ENCODE results near the gene UBA7.

The UBA7 gene

DNA sequence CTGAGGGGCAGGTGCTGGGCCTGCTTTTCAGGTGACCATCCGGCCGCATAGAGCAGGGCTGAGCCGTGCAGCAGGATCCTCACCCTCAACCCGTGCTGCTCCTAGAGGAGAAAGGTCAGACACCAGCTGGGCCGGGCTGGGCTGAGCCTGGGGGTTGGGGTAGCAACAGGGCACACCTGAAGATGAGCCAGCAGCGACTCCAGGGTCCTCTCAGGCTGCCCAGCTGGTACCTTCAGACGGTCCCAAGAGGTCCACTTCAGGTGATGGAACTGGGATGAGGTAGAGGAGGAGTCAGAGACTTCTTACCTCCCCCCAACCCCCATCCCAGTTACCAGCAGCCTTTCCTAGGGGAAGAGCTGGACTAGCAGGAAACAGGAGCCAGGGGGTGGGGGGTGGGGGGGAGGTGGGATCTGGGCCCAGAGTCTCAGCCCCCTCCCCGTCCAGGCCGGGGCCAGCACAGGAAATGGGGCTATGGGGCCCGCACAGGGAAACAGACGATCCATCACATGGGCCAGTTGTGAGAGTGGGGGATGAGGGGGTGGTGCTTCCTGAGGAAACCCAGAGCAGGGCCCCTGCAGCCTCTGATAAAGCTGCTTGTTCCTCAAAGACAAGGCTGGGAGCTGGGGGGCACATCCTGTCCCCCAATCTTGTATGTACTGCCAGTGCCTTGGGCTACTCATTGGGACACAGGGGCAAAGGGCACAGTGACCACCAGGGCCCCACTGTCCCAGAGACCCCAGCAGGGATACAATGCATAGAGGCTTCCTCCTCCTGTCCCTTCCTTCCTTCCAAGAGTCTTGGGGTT, 7.7 kb downstream of the UBA7 start:
- no peak for DNase-seq

- DNase-seq = no peak
Observed at GRCh38 chr3:49805367-49805782, 8.4 kb downstream of the UBA7 start.

GRCh38 chr3:49804141-49805041, 9.4 kb downstream of the UBA7 start:
- DNase-seq = no peak

- DNase-seq = peak; percentile 37
Observed at GRCh38 chr3:49803465-49804140, 10.2 kb downstream of the UBA7 start.

DNA sequence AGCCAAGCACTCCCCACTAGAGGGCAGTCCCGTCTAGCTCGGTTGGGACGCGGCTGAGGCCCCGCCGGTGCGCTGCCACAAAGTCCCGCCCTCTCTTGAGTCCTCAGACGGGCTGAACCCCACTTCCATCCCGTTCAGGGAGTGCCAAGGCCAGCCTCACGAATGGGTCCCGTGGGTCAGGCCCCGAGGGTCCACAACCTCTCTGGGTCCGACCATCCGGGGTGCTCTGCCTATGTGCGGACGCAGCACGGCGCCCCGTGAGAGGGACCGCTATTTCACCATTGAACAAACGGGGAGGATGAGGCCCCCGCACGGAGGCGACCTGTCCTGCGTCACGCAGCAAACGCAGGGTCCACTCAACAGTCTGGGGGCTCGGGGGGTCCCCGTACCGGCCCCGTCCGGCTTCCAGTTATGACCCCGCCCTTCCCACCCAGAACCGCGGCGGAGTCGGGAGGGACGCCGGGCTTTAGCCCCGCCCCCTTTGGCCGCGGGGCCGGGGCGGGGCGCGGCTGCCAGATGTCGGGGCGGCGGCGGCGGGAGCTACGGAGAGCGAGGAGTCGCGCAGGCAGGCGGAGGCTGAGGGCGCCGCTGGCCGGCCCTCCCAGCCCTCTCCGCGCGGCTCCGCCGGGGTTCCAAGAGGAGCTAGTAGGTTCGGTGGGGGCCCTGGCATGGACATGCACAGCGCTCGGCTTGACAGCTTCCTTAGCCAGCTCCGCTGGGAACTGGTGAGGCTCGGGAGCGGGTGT, 10.9 kb downstream of the UBA7 start, which contains the start of gene INKA1:
Gene INKA1 (plus strand): TSS at position 543 of the 746 bp plus-strand sequence. CDS start 132 bp downstream, at position 675.
- peak; percentile 84 for DNase-seq

GRCh38 chr3:49801160-49801559, 12.6 kb downstream of the UBA7 start:
- DNase-seq = no peak

- DNase-seq = no peak
Observed at GRCh38 chr3:49799761-49800160, 14.0 kb downstream of the UBA7 start, which contains the start of gene CDHR4. Gene CDHR4, minus strand, starts transcription at chr3:49799873. Its CDS starts 61 bp downstream, at chr3:49799812.

DNA sequence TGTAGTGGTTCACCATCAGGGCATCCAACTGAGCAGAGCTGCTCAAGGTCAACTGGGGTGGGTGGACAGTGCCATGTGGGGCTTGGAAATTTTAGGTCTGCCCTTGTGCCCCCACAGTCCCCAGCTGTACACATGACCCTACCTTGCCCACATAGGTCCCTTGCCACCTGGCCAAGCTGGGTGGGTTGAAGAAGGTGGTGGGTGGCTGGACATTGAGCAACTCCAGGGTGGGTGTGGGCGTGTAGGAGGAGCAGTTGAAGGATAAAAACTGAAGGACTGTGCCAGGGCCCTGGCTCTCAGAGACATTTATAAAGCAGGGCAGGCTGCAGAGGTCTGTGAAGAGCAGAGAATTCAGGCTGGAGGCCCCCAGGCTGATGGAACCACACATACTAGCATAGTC, 14.6 kb downstream of the UBA7 start:
- DNase-seq = no peak

- DNase-seq = no peak
Observed at GRCh38 chr3:49794926-49795905, 18.5 kb downstream of the UBA7 start.

- DNase-seq = no peak
Observed at GRCh38 chr3:49794431-49794830, 19.3 kb downstream of the UBA7 start.

- DNase-seq = no peak
Observed at GRCh38 chr3:49793486-49794085, 20.2 kb downstream of the UBA7 start.

GRCh38 chr3:49792371-49793150, 21.2 kb downstream of the UBA7 start:
- DNase-seq = no peak

GRCh38 chr3:49791571-49791970, 22.2 kb downstream of the UBA7 start:
- DNase-seq = no peak

DNA sequence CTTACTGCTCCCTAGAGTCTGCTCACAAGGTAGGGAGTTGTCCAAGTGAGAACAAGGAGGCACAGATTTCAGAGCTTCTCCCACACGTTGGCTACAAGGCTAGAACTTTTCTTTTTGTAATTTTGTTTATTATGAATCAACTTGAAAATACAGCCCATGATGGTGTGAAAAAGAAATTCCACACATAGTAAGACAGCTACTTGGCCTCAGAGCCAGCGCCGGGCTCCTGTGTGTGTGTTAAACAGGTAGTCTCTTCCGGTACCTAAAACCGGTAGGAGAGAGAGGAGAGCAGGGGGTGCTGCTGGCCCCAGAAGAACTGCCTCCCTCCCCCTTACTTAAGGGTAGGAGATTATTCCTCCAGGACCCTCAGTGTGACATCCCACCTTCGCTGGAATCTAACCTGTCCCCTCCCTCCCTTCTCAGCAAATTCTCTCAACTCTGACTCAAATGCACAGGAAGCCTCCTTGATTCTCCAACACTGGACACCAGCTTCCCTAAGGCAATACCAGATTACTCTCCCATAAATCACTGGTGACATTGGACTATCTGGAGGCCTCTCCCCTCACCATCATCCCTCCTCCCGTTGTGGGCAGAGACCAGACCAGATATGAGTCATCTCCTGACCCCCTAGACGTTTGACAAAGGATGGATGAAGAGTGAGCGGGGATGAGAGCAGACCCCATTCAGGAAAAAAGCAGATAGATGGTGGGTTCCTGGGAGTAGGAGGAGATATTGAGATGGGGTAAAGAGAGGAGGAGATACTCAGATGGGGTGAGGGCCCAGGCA, 22.9 kb downstream of the UBA7 start:
- DNase-seq = no peak

DNA sequence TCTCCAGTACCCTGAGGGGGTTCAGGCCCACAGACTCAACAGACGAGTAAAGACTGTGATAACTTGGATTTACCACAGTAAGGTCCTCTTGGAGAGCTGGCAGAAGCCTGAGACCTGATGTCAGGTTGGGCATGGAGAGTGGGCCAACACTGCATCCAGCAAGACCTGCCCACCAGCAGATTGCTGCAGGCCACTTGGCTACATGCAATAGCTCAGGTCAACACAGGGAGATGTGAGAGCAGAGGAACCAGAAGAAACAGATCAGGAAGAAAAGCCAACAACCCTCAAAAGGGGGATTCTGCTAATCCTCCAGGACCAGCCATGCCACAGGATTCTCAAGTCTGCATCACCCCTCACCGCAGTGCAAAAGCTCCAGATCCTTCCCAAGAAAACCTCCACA, 25.7 kb downstream of the UBA7 start:
- DNase-seq = no peak

DNA sequence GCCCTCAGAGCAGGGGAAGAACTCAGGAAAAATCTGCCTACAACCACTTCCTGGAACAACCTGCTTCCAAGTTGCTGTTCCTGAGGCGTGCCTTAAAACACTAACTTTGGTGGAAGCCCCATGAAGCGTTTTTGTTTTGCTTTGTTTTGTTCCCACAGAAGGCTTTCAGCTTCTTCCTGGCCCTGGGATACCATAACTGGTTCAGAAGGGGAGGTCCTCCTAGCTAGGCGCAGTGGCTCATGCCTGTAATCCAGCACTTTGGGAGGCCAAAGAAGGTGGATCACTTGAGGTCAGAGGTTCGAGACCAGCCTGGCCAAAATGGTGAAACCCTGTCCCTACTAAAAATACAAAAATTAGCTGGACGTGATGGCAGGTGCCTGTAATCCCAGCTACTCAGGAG, 26.2 kb downstream of the UBA7 start:
- DNase-seq = no peak

DNA sequence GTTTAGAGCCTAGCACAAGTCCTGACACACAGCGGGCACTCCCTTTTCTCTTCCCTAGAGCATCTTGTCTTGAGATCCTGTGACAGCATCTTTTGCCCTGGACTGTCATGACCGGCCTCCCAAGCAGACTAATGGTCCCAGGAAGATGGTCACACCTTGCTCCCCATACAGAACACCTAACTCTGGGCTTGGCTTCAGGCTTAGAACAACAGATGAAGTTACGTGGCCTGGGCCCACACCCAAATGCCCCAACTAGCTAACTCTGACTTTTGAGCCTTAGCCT, 26.6 kb downstream of the UBA7 start:
- DNase-seq = no peak

DNA sequence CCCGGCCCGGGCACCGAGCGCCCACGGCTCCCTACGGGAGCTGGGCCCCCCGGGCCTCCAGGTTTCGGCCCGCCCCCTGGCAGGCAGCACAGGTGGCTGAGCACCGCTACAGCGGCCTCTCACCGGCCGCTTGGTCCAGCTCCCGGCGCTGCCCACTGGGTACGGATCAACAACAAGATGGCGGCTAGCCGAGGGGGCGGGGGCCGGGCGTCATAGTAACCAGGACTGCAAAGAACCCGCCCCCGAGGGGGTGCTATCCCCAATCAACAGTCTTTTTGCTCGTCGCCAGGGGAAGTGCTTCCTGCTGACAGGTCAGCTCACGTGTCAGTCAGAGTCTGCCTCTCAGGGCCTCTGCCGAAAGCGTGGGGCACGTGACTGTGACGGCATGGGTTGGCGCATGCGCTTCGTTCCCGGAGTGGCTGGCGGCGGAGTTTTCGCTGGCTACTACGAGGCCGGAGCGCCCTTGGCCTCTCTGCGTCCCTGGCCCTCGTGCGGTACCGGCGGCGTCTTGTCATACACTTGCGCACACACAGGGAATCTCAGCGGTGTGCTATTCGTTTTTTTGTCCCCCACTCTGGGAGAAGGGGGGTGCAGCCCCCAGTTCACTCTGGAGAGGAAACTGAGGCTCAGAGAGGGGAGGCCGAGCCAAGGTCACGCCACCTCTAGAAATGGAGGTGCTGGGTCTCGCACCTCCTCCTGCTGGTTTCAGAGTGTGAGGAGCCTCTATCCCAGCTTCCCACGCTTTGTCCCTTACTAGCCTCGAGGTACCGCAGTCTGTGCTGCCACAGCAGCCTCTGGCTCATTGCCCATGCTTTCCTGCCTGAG, 27.2 kb downstream of the UBA7 start, which contains the start of gene IP6K1:
Gene IP6K1 (minus strand): TSS at position 186 of the 825 bp plus-strand sequence. CDS start 38,502 bp downstream, outside the sequence.
- DNase-seq = peak; percentile 100
